ENCODE results near the gene TUBB3. TPM values are rescaled to one million over a fixed set of nuclear protein-coding genes. Genes with fewer than 3 reads are reported as not detected.
"Not testable (repeated sequence)": the region's sequence is repeated elsewhere in the genome, so short reads cannot be mapped to it uniquely, and the experiment has no call there.

The TUBB3 gene
- total RNA-seq, 1 donor from 2014 or later: 91.4 TPM

DNA sequence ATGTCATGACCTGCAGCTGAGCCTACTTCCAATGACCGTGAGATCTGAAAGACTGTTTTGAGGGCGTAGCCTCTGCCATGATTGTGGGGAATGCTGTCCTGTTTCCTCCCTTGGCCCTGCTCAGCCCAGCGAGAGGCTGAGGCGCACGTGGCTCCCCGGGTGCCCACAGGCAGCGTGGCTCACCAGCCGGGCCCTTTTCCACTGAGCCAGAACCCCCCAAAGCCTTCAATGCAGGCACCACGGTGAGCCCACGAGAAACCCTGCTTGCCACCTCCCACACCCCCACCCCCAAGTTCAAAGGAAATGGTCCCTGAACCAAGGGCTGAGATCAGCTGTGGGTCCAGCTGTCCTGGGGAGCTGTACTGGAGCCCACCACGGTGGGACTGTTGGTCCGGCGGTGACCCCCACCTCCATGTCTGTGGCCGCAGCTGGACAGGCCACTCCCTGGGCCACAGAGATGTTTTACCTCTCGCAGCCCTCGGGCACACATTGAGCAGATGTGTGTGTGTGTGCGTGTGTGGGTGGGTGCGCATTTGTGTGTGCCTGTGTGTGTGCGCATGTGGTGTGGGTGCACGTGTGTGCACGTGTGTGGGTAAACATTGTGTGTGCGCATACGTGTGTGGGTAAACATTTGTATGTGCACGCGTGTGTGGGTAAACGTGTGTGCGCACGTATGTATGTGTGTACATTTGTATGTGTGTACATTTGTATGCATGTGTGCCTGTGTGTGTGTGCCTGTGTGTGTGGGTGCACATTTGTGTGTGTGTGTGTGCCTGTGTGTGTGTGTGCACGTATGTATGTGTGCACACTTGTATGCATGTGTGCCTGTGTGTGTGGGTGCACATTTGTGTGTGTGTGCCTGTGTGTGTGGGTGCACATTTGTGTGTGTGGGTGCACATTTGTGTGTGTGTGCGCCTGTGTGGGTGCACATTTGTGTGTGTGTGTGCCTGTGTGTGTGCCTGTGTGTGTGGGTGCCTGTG, 9.4 kb upstream of the TUBB3 start:
- no peaks in the 10 kb centered on the region for H3K9me3 Mint-ChIP-seq
- H3K27me3 Mint-ChIP-seq: peaks cover 2% of the 10 kb centered on the region
- peaks cover 3% of the 10 kb centered on the region for H3K36me3 Mint-ChIP-seq
- H3K27ac Mint-ChIP-seq: no peak overlapping the region
- H3K4me1 Mint-ChIP-seq (ENCODE audit: unreplicated experiment): no peaks in the 10 kb centered on the region
- DNase-seq (ENCODE audit: extremely low spot score, unreplicated experiment): no peak
- TF ChIP-seq, protein P1, sequence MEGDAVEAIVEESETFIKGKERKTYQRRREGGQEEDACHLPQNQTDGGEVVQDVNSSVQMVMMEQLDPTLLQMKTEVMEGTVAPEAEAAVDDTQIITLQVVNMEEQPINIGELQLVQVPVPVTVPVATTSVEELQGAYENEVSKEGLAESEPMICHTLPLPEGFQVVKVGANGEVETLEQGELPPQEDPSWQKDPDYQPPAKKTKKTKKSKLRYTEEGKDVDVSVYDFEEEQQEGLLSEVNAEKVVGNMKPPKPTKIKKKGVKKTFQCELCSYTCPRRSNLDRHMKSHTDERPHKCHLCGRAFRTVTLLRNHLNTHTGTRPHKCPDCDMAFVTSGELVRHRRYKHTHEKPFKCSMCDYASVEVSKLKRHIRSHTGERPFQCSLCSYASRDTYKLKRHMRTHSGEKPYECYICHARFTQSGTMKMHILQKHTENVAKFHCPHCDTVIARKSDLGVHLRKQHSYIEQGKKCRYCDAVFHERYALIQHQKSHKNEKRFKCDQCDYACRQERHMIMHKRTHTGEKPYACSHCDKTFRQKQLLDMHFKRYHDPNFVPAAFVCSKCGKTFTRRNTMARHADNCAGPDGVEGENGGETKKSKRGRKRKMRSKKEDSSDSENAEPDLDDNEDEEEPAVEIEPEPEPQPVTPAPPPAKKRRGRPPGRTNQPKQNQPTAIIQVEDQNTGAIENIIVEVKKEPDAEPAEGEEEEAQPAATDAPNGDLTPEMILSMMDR (conservative IDR thresholded peaks at IDR 0.05): no peak
- no peak overlapping the region for H3K4me3 Mint-ChIP-seq

DNA sequence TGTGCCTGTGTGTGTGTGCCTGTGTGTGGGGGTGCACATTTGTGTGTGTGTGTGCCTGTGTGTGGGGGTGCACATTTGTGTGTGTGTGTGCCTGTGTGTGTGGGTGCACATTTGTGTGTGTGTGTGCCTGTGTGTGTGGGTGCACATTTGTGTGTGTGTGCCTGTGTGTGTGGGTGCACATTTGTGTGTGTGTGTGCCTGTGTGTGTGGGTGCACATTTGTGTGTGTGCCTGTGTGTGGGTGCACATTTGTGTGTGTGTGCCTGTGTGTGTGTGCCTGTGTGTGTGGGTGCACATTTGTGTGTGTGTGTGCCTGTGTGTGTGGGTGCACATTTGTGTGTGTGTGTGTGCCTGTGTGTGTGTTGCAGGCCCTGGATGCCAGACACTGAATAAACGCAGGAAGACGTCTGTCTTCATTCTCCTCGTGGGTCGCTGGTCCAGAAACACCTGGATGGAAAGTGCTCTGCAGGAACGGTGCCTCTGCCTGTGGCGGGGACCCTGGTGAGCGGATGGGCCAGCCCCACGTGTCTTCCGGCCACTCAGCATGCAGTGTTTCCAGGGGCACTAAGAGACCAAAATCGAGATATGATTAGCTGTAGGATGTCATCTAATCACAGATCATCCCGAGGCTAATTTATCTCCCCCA, 8.4 kb upstream of the TUBB3 start:
- not testable (repeated sequence) for DNase-seq (ENCODE audit: extremely low spot score, unreplicated experiment); H3K4me1 Mint-ChIP-seq (ENCODE audit: unreplicated experiment); H3K27ac Mint-ChIP-seq; H3K36me3 Mint-ChIP-seq; H3K4me3 Mint-ChIP-seq; H3K27me3 Mint-ChIP-seq; H3K9me3 Mint-ChIP-seq

DNA sequence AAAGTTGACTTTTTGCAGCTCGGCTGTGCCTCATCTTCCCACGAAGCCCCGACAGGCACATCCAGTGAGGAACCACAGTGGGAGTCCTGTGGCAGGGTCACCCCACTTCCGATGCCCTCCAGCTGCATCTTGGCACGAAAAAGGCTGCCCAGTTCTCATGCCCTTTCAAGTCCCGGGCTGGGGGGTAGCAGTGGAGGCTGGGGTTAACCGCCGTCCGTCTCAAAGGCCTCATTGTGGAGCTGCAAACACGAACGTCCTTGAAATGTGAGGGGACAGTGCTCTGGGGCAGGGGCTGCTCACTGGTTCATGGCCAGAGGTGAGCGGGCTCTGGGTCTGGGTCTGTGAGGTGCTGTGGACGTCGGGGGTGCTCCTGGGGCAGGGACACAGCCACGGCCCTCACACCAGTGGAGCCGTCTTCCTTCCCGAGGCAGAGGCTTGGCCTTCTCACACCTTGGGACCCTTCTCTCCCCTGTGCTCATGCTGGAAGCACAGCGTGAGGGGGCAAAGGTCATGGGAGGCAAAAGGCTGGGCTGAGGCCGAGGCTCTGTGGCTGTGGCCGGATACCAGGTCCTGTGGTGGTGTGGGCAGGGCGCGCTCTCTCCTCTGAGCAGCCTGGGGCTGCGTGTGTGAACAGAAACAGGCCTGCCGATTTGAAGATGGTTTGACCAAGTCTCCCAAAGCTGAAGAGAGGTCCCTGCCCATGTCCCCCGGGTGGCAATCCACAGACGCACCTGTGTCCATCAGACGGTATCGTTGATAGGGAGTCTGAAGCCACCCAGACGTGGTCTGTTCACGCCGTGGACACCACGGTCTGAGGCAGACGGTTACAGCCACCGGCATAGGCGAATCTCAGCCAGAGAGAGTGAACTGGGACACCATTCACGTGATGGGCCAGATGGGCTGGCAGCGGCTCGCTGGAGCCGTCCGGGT, 7.6 kb upstream of the TUBB3 start:
- no peak for DNase-seq (ENCODE audit: extremely low spot score, unreplicated experiment)
- Mint-ChIP-seq H3K27me3 (peaks cover 13% of the 10 kb centered on the region), H3K4me1 (ENCODE audit: unreplicated experiment) (no peaks in the 10 kb centered on the region), H3K9me3 (no peaks in the 10 kb centered on the region), H3K36me3 (peaks cover 3% of the 10 kb centered on the region), H3K4me3 (no peak overlapping the region), H3K27ac (no peak overlapping the region)
- TF ChIP-seq, protein P1 (conservative IDR thresholded peaks at IDR 0.05): no peak

DNA sequence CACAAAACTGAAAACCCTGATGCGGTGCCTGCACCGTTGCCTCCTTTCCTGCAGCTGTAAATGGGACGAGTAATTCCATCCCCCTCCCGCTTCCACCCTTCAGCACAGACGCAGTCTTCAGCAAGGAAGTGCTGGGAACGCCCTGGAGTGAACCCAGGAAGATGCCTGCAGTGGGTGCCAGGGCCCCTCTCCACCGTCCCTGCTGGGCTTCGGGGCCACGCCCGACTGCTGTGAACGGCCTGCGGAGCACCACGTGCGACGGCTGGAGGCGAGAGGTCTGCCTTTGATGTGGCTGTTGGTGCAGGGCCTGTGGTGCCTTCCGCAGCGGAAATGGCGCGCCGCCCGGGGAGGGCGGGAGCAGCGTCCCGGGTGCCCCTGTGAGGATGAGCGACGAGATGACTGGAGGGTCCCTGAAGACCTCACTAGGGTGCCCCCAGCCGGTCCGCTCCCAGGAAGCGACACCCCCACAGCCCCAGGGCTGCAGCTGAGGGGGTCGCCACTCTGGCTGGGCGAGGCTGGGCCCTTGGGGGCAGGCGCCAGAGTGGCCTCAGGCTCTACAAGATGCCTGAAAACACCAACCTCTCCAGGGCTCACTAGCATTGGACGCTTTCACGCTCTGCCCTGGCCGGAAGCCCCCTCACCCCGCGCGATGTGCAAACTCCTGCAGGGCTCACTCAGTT, 5.2 kb upstream of the TUBB3 start:
- H3K4me1 Mint-ChIP-seq (ENCODE audit: unreplicated experiment): no peaks in the 10 kb centered on the region
- no peak for DNase-seq (ENCODE audit: extremely low spot score, unreplicated experiment)
- H3K27ac Mint-ChIP-seq: no peak overlapping the region
- H3K4me3 Mint-ChIP-seq: peak overlapping the region; percentile 76
- H3K27me3 Mint-ChIP-seq: peaks cover 22% of the 10 kb centered on the region
- no peaks in the 10 kb centered on the region for H3K9me3 Mint-ChIP-seq
- TF ChIP-seq, protein P1 (conservative IDR thresholded peaks at IDR 0.05): no peak
- H3K36me3 Mint-ChIP-seq: no peaks in the 10 kb centered on the region

DNA sequence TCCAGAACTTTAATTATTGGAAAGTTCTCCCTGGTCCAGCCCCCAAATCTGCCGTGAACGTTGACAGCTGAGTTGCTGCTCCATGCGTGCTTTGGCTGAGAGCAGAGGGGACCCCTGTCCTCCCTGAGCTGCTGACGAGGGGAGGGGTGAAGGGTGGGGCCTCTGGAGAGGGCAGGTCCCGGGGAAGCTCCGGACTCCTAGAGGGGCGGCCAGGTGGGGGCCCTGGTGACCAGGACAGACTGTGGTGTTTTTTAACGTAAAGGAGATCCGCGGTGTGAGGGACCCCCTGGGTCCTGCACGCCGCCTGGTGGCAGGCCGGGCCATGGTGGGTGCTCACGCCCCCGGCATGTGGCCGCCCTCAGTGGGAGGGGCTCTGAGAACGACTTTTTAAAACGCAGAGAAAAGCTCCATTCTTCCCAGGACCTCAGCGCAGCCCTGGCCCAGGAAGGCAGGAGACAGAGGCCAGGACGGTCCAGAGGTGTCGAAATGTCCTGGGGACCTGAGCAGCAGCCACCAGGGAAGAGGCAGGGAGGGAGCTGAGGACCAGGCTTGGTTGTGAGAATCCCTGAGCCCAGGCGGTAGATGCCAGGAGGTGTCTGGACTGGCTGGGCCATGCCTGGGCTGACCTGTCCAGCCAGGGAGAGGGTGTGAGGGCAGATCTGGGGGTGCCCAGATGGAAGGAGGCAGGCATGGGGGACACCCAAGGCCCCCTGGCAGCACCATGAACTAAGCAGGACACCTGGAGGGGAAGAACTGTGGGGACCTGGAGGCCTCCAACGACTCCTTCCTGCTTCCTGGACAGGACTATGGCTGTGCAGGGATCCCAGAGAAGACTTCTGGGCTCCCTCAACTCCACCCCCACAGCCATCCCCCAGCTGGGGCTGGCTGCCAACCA, 4.4 kb upstream of the TUBB3 start, which contains the start of gene MC1R:
Gene MC1R, plus strand, starts transcription at position 410 of the 895 bp plus-strand sequence. Its CDS starts 397 bp downstream, at position 807.
- no peaks in the 10 kb centered on the region for H3K36me3 Mint-ChIP-seq
- peaks cover 22% of the 10 kb centered on the region for H3K27me3 Mint-ChIP-seq
- H3K4me3 Mint-ChIP-seq: peak within 1 kb of the TSS; percentile 76
- H3K4me1 Mint-ChIP-seq (ENCODE audit: unreplicated experiment): no peaks in the 10 kb centered on the region
- no peaks in the 10 kb centered on the region for H3K9me3 Mint-ChIP-seq
- no peak within 1 kb of the TSS for H3K27ac Mint-ChIP-seq
- TF ChIP-seq, protein P1 (conservative IDR thresholded peaks at IDR 0.05): peak; percentile 76
- no peak for DNase-seq (ENCODE audit: extremely low spot score, unreplicated experiment)
